Measurements from ENCODE around the gene ABHD1.
"Not testable (repeated sequence)": the region's sequence is repeated elsewhere in the genome, so short reads cannot be mapped to it uniquely, and the experiment has no call there.

ABHD1 gene

GRCh38 chr2:27175330-27175729 lies 51.7 kb downstream of the ABHD1 start:
- no peak for DNase-seq

GRCh38 chr2:27175781-27176180 lies 52.2 kb downstream of the ABHD1 start:
- not testable (repeated sequence) for DNase-seq

- DNase-seq = no peak
Observed at GRCh38 chr2:27177441-27178351, 54.1 kb downstream of the ABHD1 start.

- DNase-seq = no peak
Observed at GRCh38 chr2:27178469-27178868, 54.9 kb downstream of the ABHD1 start.

GRCh38 chr2:27179344-27180000 lies 55.9 kb downstream of the ABHD1 start:
- no peak for DNase-seq

Measured in activated CD4-positive, alpha-beta T cell treated with anti-CD3 and anti-CD28 coated beads, Interleukin-2, Interleukin-6, amounts not matched to agents 100 ng/mL and 50 ng/mL, durations not matched to agents 16 hours and 8 hours (primary cell).